HG02678 (cell line): Measurements from ENCODE around the gene C4orf51.
"Not testable (repeated sequence)": the region's sequence is repeated elsewhere in the genome, so short reads cannot be mapped to it uniquely, and the experiment has no call there.

Experiments
- ATAC-seq: cut with Tn5 transposase; IDR thresholded peaks from one replicate; pipeline ENCODE4 v1.9.1; 2021; ENCODE audit warnings: mild to moderate bottlenecking, moderate library complexity; ENCODE audit not compliant: unreplicated experiment

Gene C4orf51

GRCh38 chr4:145679991-145680455 is at the start of gene C4orf51:
TSS of gene C4orf51 (plus strand) at chr4:145680146. CDS start at chr4:145680204, 58 bp downstream.
- ATAC-seq: no peak

- no peak for ATAC-seq
Measured at GRCh38 chr4:145635117-145635516, 44.8 kb upstream of the C4orf51 start.

GRCh38 chr4:145635630-145636029 is 44.3 kb upstream of the C4orf51 start:
- ATAC-seq: no peak

GRCh38 chr4:145639186-145639698 is 40.7 kb upstream of the C4orf51 start:
- ATAC-seq: no peak

GRCh38 chr4:145640236-145640635 is 39.7 kb upstream of the C4orf51 start:
- ATAC-seq: not testable (repeated sequence)

GRCh38 chr4:145643295-145643694 is 36.7 kb upstream of the C4orf51 start:
- no peak for ATAC-seq

GRCh38 chr4:145644699-145645098 is 35.2 kb upstream of the C4orf51 start:
- no peak for ATAC-seq

- ATAC-seq: no peak
Measured at GRCh38 chr4:145656156-145656555, 23.8 kb upstream of the C4orf51 start.

- no peak for ATAC-seq
Measured at GRCh38 chr4:145660064-145660463, 19.9 kb upstream of the C4orf51 start.

- ATAC-seq: no peak
Measured at GRCh38 chr4:145663194-145663593, 16.8 kb upstream of the C4orf51 start.

- ATAC-seq: no peak
Measured at GRCh38 chr4:145665773-145666172, 14.2 kb upstream of the C4orf51 start.

GRCh38 chr4:145670422-145670821 is 9.5 kb upstream of the C4orf51 start:
- ATAC-seq: no peak

GRCh38 chr4:145679520-145679919 is 426 bp upstream of the C4orf51 start:
- no peak for ATAC-seq

GRCh38 chr4:145680902-145681301 is 956 bp downstream of the C4orf51 start:
- no peak for ATAC-seq

GRCh38 chr4:145681518-145681917 is 1.6 kb downstream of the C4orf51 start:
- no peak for ATAC-seq

GRCh38 chr4:145681956-145682355 is 2.0 kb downstream of the C4orf51 start:
- ATAC-seq: no peak

GRCh38 chr4:145686991-145687390 is 7.0 kb downstream of the C4orf51 start:
- no peak for ATAC-seq

GRCh38 chr4:145690610-145691009 is 10.7 kb downstream of the C4orf51 start:
- no peak for ATAC-seq

- not testable (repeated sequence) for ATAC-seq
Measured at GRCh38 chr4:145691416-145691815, 11.5 kb downstream of the C4orf51 start.

- ATAC-seq: no peak
Measured at GRCh38 chr4:145694929-145695328, 15.0 kb downstream of the C4orf51 start.

- ATAC-seq: peak; percentile 45
Measured at GRCh38 chr4:145697332-145697731, 17.4 kb downstream of the C4orf51 start.

GRCh38 chr4:145698507-145698906 is 18.6 kb downstream of the C4orf51 start:
- no peak for ATAC-seq

GRCh38 chr4:145703850-145704497 is 24.0 kb downstream of the C4orf51 start:
- ATAC-seq: no peak
